GM04504 (cell line): ENCODE data around the gene TRAPPC6A.

Source experiments
- DNase-seq: peaks from one replicate; pipeline ENCODE4 v3.0.0-alpha.2; 2012; ENCODE audit warnings: low read depth

TRAPPC6A gene

GRCh38 chr19:45186509-45187334 is 8.7 kb upstream of the TRAPPC6A start:
- no peak for DNase-seq

GRCh38 chr19:45184115-45184514 is 6.1 kb upstream of the TRAPPC6A start:
- DNase-seq = no peak

GRCh38 chr19:45182758-45183157 is 4.7 kb upstream of the TRAPPC6A start:
- no peak for DNase-seq

- no peak for DNase-seq
These were observed 2.9 kb upstream of the TRAPPC6A start for GRCh38 chr19:45180936-45181335.

GRCh38 chr19:45179892-45180370 is 1.9 kb upstream of the TRAPPC6A start:
- DNase-seq = no peak

GRCh38 chr19:45179072-45179891 is 1.2 kb upstream of the TRAPPC6A start:
- no peak for DNase-seq

- peak; percentile 100 for DNase-seq
These were observed 430 bp upstream of the TRAPPC6A start, which contains the start of gene BLOC1S3 for GRCh38 chr19:45178262-45179071. BLOC1S3 (plus strand) TSS chr19:45178784; CDS start chr19:45179297, 513 bp downstream.

GRCh38 chr19:45175515-45176345 is 2.3 kb downstream of the TRAPPC6A start:
- DNase-seq = no peak

- DNase-seq = peak; percentile 36
These were observed 4.2 kb downstream of the TRAPPC6A start for GRCh38 chr19:45173816-45174215.

GRCh38 chr19:45172611-45173208 is 5.3 kb downstream of the TRAPPC6A start:
- no peak for DNase-seq

GRCh38 chr19:45172173-45172572 is 5.9 kb downstream of the TRAPPC6A start:
- no peak for DNase-seq

GRCh38 chr19:45171211-45171623 is 6.8 kb downstream of the TRAPPC6A start:
- DNase-seq = no peak

- DNase-seq = no peak
These were observed 7.6 kb downstream of the TRAPPC6A start for GRCh38 chr19:45170146-45171106.

- no peak for DNase-seq
These were observed 8.4 kb downstream of the TRAPPC6A start for GRCh38 chr19:45169602-45170001.

- no peak for DNase-seq
These were observed 9.2 kb downstream of the TRAPPC6A start for GRCh38 chr19:45168767-45169351.

GRCh38 chr19:45166723-45167252 is 11.2 kb downstream of the TRAPPC6A start:
- no peak for DNase-seq

GRCh38 chr19:45164577-45165335 is 13.3 kb downstream of the TRAPPC6A start:
- no peak for DNase-seq
